ENCODE results near the gene DSCAML1.

Gene DSCAML1

GRCh38 chr11:117823294-117823945 is 26.4 kb upstream of the DSCAML1 start:
- no peak overlapping the region for H2BK12ac ChIP-seq (ENCODE audit: low read length)
- no peak overlapping the region for H3K27ac ChIP-seq (replicated peaks; ENCODE audit: low read length)
- peak overlapping the region; percentile 35 for H2BK120ac ChIP-seq (ENCODE audit: low read depth, low read length)
- H3K4me2 ChIP-seq (ENCODE audit: insufficient read depth, low read length, poor library complexity, severe bottlenecking) = no peak overlapping the region
- peak overlapping the region; percentile 74 for H3K18ac ChIP-seq (ENCODE audit: low read length)
- no peak overlapping the region for H2BK15ac ChIP-seq (ENCODE audit: low read length)
- H4K91ac ChIP-seq (ENCODE audit: low read depth, low read length, poor library complexity) = no peak overlapping the region
- DNase-seq (ENCODE audit: low spot score) = no peak
- H3K9ac ChIP-seq (ENCODE audit: low read depth, low read length, poor library complexity) = peak overlapping the region; percentile 78
- H3K4me1 ChIP-seq (ENCODE audit: control insufficient read depth in 2 of 2, insufficient read depth in 1 of 2, low read depth in 1 of 2, low read length in 2 of 2) = peaks cover 0 to 4% of the 10 kb centered on the region in 2 donors
- H3K14ac ChIP-seq (ENCODE audit: low read length) = peak overlapping the region; percentile 50
- peaks cover 0 to 38% (median 0%) of the 10 kb centered on the region in 3 experiments for H3K27me3 ChIP-seq (ENCODE audit: control insufficient read depth in 3 of 3, insufficient read depth in 3 of 3, low read depth in 1 of 3, low read length in 3 of 3)
- H3K79me1 ChIP-seq (ENCODE audit: low read depth, low read length) = no peaks in the 10 kb centered on the region
- H3K9me3 ChIP-seq (replicated peaks in 1 of 2; ENCODE audit: control insufficient read depth in 2 of 2, insufficient read depth in 1 of 2, low read depth in 1 of 2, low read length in 2 of 2) = no peaks in the 10 kb centered on the region
- H3K4me3 ChIP-seq (ENCODE audit: low read length in 2 of 2) = no peak overlapping the region
- H3K36me3 ChIP-seq (replicated peaks in 1 of 2; ENCODE audit: control insufficient read depth in 2 of 2, insufficient read depth in 2 of 2, low read length in 2 of 2) = no peaks in the 10 kb centered on the region
- H3K23ac ChIP-seq (ENCODE audit: low read depth, low read length, poor library complexity) = peak overlapping the region; percentile 70
- H2AFZ ChIP-seq (ENCODE audit: low read length) = peak overlapping the region; percentile 66
- no CpG with 5 or more reads among the region's 18 CpGs for WGBS, 2 donors (ENCODE audit: extremely low coverage in 2 of 2, insufficient read length in 2 of 2, insufficient replicate concordance in 1 of 2)
- no peak overlapping the region for H4K8ac ChIP-seq (ENCODE audit: low read depth, low read length)
- H2AK5ac ChIP-seq (ENCODE audit: low read depth, low read length) = peak overlapping the region; percentile 28
- no peak overlapping the region for H3K4ac ChIP-seq (ENCODE audit: low read length)
- no peak overlapping the region for H2BK5ac ChIP-seq (ENCODE audit: low read length)

GRCh38 chr11:117822074-117823033 is 25.3 kb upstream of the DSCAML1 start:
- H2BK12ac ChIP-seq (ENCODE audit: low read length) = no peak overlapping the region
- no CpG with 5 or more reads among the region's 33 CpGs for WGBS, 2 donors (ENCODE audit: extremely low coverage in 2 of 2, insufficient read length in 2 of 2, insufficient replicate concordance in 1 of 2)
- H2AFZ ChIP-seq (ENCODE audit: low read length) = no peak overlapping the region
- peaks cover 0 to 33% (median 0%) of the 10 kb centered on the region in 3 experiments for H3K27me3 ChIP-seq (ENCODE audit: control insufficient read depth in 3 of 3, insufficient read depth in 3 of 3, low read depth in 1 of 3, low read length in 3 of 3)
- H4K91ac ChIP-seq (ENCODE audit: low read depth, low read length, poor library complexity) = no peak overlapping the region
- H3K18ac ChIP-seq (ENCODE audit: low read length) = peak overlapping the region; percentile 59
- H3K14ac ChIP-seq (ENCODE audit: low read length) = no peak overlapping the region
- peak overlapping the region; percentile 38 for H2BK15ac ChIP-seq (ENCODE audit: low read length)
- no peak overlapping the region for H2BK120ac ChIP-seq (ENCODE audit: low read depth, low read length)
- H3K27ac ChIP-seq (replicated peaks; ENCODE audit: low read length) = no peak overlapping the region
- no peak overlapping the region for H3K4me2 ChIP-seq (ENCODE audit: insufficient read depth, low read length, poor library complexity, severe bottlenecking)
- H3K9me3 ChIP-seq (replicated peaks in 1 of 2; ENCODE audit: control insufficient read depth in 2 of 2, insufficient read depth in 1 of 2, low read depth in 1 of 2, low read length in 2 of 2) = no peaks in the 10 kb centered on the region
- H3K4ac ChIP-seq (ENCODE audit: low read length) = no peak overlapping the region
- H2AK5ac ChIP-seq (ENCODE audit: low read depth, low read length) = peak overlapping the region; percentile 35
- DNase-seq (ENCODE audit: low spot score) = no peak
- H3K4me1 ChIP-seq (ENCODE audit: control insufficient read depth in 2 of 2, insufficient read depth in 1 of 2, low read depth in 1 of 2, low read length in 2 of 2) = peaks cover 2 to 4% of the 10 kb centered on the region in 2 donors
- H3K9ac ChIP-seq (ENCODE audit: low read depth, low read length, poor library complexity) = no peak overlapping the region
- H3K23ac ChIP-seq (ENCODE audit: low read depth, low read length, poor library complexity) = peak overlapping the region; percentile 52
- H2BK5ac ChIP-seq (ENCODE audit: low read length) = peak overlapping the region; percentile 39
- H3K4me3 ChIP-seq (ENCODE audit: low read length in 2 of 2) = no peak overlapping the region
- no peaks in the 10 kb centered on the region for H3K36me3 ChIP-seq (replicated peaks in 1 of 2; ENCODE audit: control insufficient read depth in 2 of 2, insufficient read depth in 2 of 2, low read length in 2 of 2)
- peak overlapping the region; percentile 4 for H4K8ac ChIP-seq (ENCODE audit: low read depth, low read length)
- H3K79me1 ChIP-seq (ENCODE audit: low read depth, low read length) = no peaks in the 10 kb centered on the region

GRCh38 chr11:117821431-117821830 is 24.4 kb upstream of the DSCAML1 start:
- Histone ChIP-seq H3K27me3 (ENCODE audit: control insufficient read depth in 3 of 3, insufficient read depth in 3 of 3, low read depth in 1 of 3, low read length in 3 of 3) (peaks cover 0 to 34% (median 0%) of the 10 kb centered on the region in 3 experiments), H3K23ac (ENCODE audit: low read depth, low read length, poor library complexity) (no peak overlapping the region), H3K4me1 (ENCODE audit: control insufficient read depth in 2 of 2, insufficient read depth in 1 of 2, low read depth in 1 of 2, low read length in 2 of 2) (peaks cover 5 to 12% of the 10 kb centered on the region in 2 donors), H3K27ac (replicated peaks; ENCODE audit: low read length) (no peak overlapping the region), H3K4me3 (ENCODE audit: low read length in 2 of 2) (no peak overlapping the region), H3K79me1 (ENCODE audit: low read depth, low read length) (no peaks in the 10 kb centered on the region), H3K4ac (ENCODE audit: low read length) (no peak overlapping the region), H2BK5ac (ENCODE audit: low read length) (no peak overlapping the region), H3K14ac (ENCODE audit: low read length) (no peak overlapping the region), H3K9ac (ENCODE audit: low read depth, low read length, poor library complexity) (no peak overlapping the region), H3K9me3 (replicated peaks in 1 of 2; ENCODE audit: control insufficient read depth in 2 of 2, insufficient read depth in 1 of 2, low read depth in 1 of 2, low read length in 2 of 2) (no peaks in the 10 kb centered on the region), H2BK12ac (ENCODE audit: low read length) (no peak overlapping the region), H4K8ac (ENCODE audit: low read depth, low read length) (no peak overlapping the region), H2BK15ac (ENCODE audit: low read length) (no peak overlapping the region), H2AK5ac (ENCODE audit: low read depth, low read length) (no peak overlapping the region), H4K91ac (ENCODE audit: low read depth, low read length, poor library complexity) (no peak overlapping the region), H3K4me2 (ENCODE audit: insufficient read depth, low read length, poor library complexity, severe bottlenecking) (no peak overlapping the region), H2BK120ac (ENCODE audit: low read depth, low read length) (no peak overlapping the region), H2AFZ (ENCODE audit: low read length) (no peak overlapping the region), H3K36me3 (replicated peaks in 1 of 2; ENCODE audit: control insufficient read depth in 2 of 2, insufficient read depth in 2 of 2, low read length in 2 of 2) (no peaks in the 10 kb centered on the region), H3K18ac (ENCODE audit: low read length) (no peak overlapping the region)
- no peak for DNase-seq (ENCODE audit: low spot score)
- no CpG with 5 or more reads among the region's 12 CpGs for WGBS, 2 donors (ENCODE audit: extremely low coverage in 2 of 2, insufficient read length in 2 of 2, insufficient replicate concordance in 1 of 2)

GRCh38 chr11:117820516-117820915 is 23.5 kb upstream of the DSCAML1 start:
- Histone ChIP-seq H3K23ac (ENCODE audit: low read depth, low read length, poor library complexity) (no peak overlapping the region), H3K4me3 (ENCODE audit: low read length in 2 of 2) (no peak overlapping the region), H2AK5ac (ENCODE audit: low read depth, low read length) (no peak overlapping the region), H3K9ac (ENCODE audit: low read depth, low read length, poor library complexity) (no peak overlapping the region), H2BK15ac (ENCODE audit: low read length) (no peak overlapping the region), H3K36me3 (replicated peaks in 1 of 2; ENCODE audit: control insufficient read depth in 2 of 2, insufficient read depth in 2 of 2, low read length in 2 of 2) (no peaks in the 10 kb centered on the region), H4K8ac (ENCODE audit: low read depth, low read length) (no peak overlapping the region), H3K4me2 (ENCODE audit: insufficient read depth, low read length, poor library complexity, severe bottlenecking) (no peak overlapping the region), H3K14ac (ENCODE audit: low read length) (no peak overlapping the region), H3K18ac (ENCODE audit: low read length) (no peak overlapping the region), H3K4ac (ENCODE audit: low read length) (no peak overlapping the region), H2BK5ac (ENCODE audit: low read length) (no peak overlapping the region), H3K27ac (replicated peaks; ENCODE audit: low read length) (no peak overlapping the region), H3K79me1 (ENCODE audit: low read depth, low read length) (no peaks in the 10 kb centered on the region), H3K4me1 (ENCODE audit: control insufficient read depth in 2 of 2, insufficient read depth in 1 of 2, low read depth in 1 of 2, low read length in 2 of 2) (peaks cover 11 to 19% of the 10 kb centered on the region in 2 donors), H4K91ac (ENCODE audit: low read depth, low read length, poor library complexity) (no peak overlapping the region), H2BK12ac (ENCODE audit: low read length) (no peak overlapping the region), H2BK120ac (ENCODE audit: low read depth, low read length) (no peak overlapping the region), H3K27me3 (ENCODE audit: control insufficient read depth in 3 of 3, insufficient read depth in 3 of 3, low read depth in 1 of 3, low read length in 3 of 3) (peaks cover 0 to 40% (median 0%) of the 10 kb centered on the region in 3 experiments), H3K9me3 (replicated peaks in 1 of 2; ENCODE audit: control insufficient read depth in 2 of 2, insufficient read depth in 1 of 2, low read depth in 1 of 2, low read length in 2 of 2) (no peaks in the 10 kb centered on the region), H2AFZ (ENCODE audit: low read length) (no peak overlapping the region)
- DNase-seq (ENCODE audit: low spot score) = no peak
- WGBS, 2 donors (ENCODE audit: extremely low coverage in 2 of 2, insufficient read length in 2 of 2, insufficient replicate concordance in 1 of 2) = no CpG with 5 or more reads among the region's 10 CpGs
